GM23338 (cell line): Measurements from ENCODE around the gene ATP9B. TPM values are rescaled to one million over a fixed set of nuclear protein-coding genes. Genes with fewer than 3 reads are reported as not detected.

Experiments used
- ATAC-seq: fragments of 200-7000 bp; cut with Tn5 transposase; 3 replicates; pipeline ENCODE4 v1.9.1; 2020
- DNase-seq: peaks from one replicate; pipeline ENCODE4 v3.0.0-alpha.2; 2015; ENCODE audit warnings: low spot score
- H2AFZ ChIP-seq: fragments of 200-600 bp; sonication (generic); 2 replicates; pipeline ENCODE4 v1.8.0; 2016; ENCODE audit warnings: antibody characterized with exemption, mild to moderate bottlenecking, moderate library complexity
- H3F3A ChIP-seq: fragments of 200-600 bp; sonication (generic); replicated peaks from 2 replicates; pipeline ENCODE4 v1.8.0; 2017; ENCODE audit warnings: antibody characterized with exemption, mixed run types, low read depth
- H3K27ac ChIP-seq: fragments of 200-600 bp; sonication (generic); 2 replicates; pipeline ENCODE4 v1.6.1; 2016; ENCODE audit warnings: low read depth
- H3K27me3 ChIP-seq: fragments of 200-600 bp; sonication (generic); 2 replicates; pipeline ENCODE4 v1.8.0; 2016; ENCODE audit warnings: mild to moderate bottlenecking, mixed run types, moderate library complexity; ENCODE audit not compliant: insufficient read depth
- H3K36me3 ChIP-seq: fragments of 200-600 bp; sonication (generic); 2 replicates; pipeline ENCODE4 v1.8.0; 2016; ENCODE audit warnings: mild to moderate bottlenecking; ENCODE audit not compliant: insufficient read depth
- H3K4me1 ChIP-seq: fragments of 200-600 bp; sonication (generic); 2 replicates; pipeline ENCODE4 v1.8.0; 2016; ENCODE audit warnings: mild to moderate bottlenecking, moderate library complexity; ENCODE audit not compliant: insufficient read depth
- H3K4me2 ChIP-seq: fragments of 200-600 bp; sonication (generic); 2 replicates; pipeline ENCODE4 v1.7.1; 2017; ENCODE audit warnings: mixed run types
- H3K4me3 ChIP-seq: fragments of 200-600 bp; sonication (generic); 2 replicates; pipeline ENCODE4 v1.6.1; 2016; ENCODE audit warnings: mixed run types
- H3K79me2 ChIP-seq: fragments of 200-600 bp; sonication (generic); replicated peaks from 2 replicates; pipeline ENCODE4 v1.8.0; 2017; ENCODE audit warnings: mild to moderate bottlenecking; ENCODE audit not compliant: insufficient read depth
- H3K9me2 ChIP-seq: fragments of 200-600 bp; sonication (generic); 2 replicates; pipeline ENCODE4 v1.8.0; 2017; ENCODE audit not compliant: insufficient read depth
- H4K20me1 ChIP-seq: fragments of 200-600 bp; sonication (generic); replicated peaks from 2 replicates; pipeline ENCODE4 v1.8.0; 2017; ENCODE audit warnings: mild to moderate bottlenecking; ENCODE audit not compliant: insufficient read depth
- H3K27ac Mint-ChIP-seq: 2 replicates; pipeline ENCODE4 v1.8.0; 2020; ENCODE audit warnings: inconsistent platforms, mild to moderate bottlenecking, moderate library complexity, mixed read lengths
- H3K27me3 Mint-ChIP-seq: 3 replicates; pipeline ENCODE4 v1.8.0; 2022; ENCODE audit warnings: low read depth, mild to moderate bottlenecking, moderate library complexity, mixed read lengths, inconsistent platforms; ENCODE audit not compliant: insufficient read depth, poor library complexity
- H3K36me3 Mint-ChIP-seq: 3 replicates; pipeline ENCODE4 v1.8.0; 2021; ENCODE audit warnings: low read depth, mild to moderate bottlenecking, inconsistent platforms, moderate library complexity, mixed read lengths
- H3K4me1 Mint-ChIP-seq: 3 replicates; pipeline ENCODE4 v1.8.0; 2020; ENCODE audit warnings: mild to moderate bottlenecking, inconsistent platforms, mixed read lengths
- H3K4me3 Mint-ChIP-seq: 3 replicates; pipeline ENCODE4 v1.8.0; 2021; ENCODE audit warnings: moderate library complexity, mild to moderate bottlenecking, inconsistent platforms, mixed read lengths
- H3K9me3 Mint-ChIP-seq: 3 replicates; pipeline ENCODE4 v1.8.0; 2020; ENCODE audit warnings: moderate library complexity, mild to moderate bottlenecking, inconsistent platforms, mixed read lengths
- CREB1 ChIP-seq: fragments of 250-450 bp; sonication (Bioruptor Pico); IDR thresholded peaks from 2 replicates; pipeline ENCODE4 v1.5.0; 2020; ENCODE audit warnings: low read depth, mild to moderate bottlenecking, moderate library complexity
- EZH2 ChIP-seq: fragments of 200-600 bp; sonication (generic); IDR thresholded peaks from one replicate; pipeline ENCODE4 v1.8.0; 2017; ENCODE audit warnings: antibody characterized with exemption, mild to moderate bottlenecking, low read depth; ENCODE audit not compliant: unreplicated experiment
- NANOG ChIP-seq: IDR thresholded peaks from 2 replicates; pipeline ENCODE4 v1.6.1; 2016; ENCODE audit warnings: antibody characterized with exemption, borderline replicate concordance
- REST ChIP-seq: IDR thresholded peaks from one replicate; pipeline ENCODE4 v1.6.1; 2018; ENCODE audit warnings: antibody characterized with exemption; ENCODE audit not compliant: unreplicated experiment
- STAT1 ChIP-seq: IDR thresholded peaks from one replicate; pipeline ENCODE4 v1.6.1; 2016; ENCODE audit warnings: antibody characterized with exemption; ENCODE audit not compliant: unreplicated experiment
- ZNF114 ChIP-seq: fragments of 250-450 bp; sonication (Bioruptor Pico); IDR thresholded peaks from 2 replicates; pipeline ENCODE4 v1.5.0; 2020; ENCODE audit warnings: mild to moderate bottlenecking, moderate library complexity
- ZNF331 ChIP-seq: fragments of 250-450 bp; sonication (Bioruptor Pico); IDR thresholded peaks from 2 replicates; pipeline ENCODE4 v1.5.0; 2020; ENCODE audit warnings: low read depth, mild to moderate bottlenecking, moderate library complexity
- ZNF462 ChIP-seq: fragments of 250-450 bp; sonication (Bioruptor Pico); IDR thresholded peaks from 2 replicates; pipeline ENCODE4 v1.5.0; 2020; ENCODE audit warnings: mild to moderate bottlenecking, moderate library complexity
- polyA plus RNA-seq: library from polyadenylated mRNA; unstranded; fragments of >200 nt; fragmentation: Nextera tagmentation; extraction: Ambion mirVana; gene quantifications from 2 replicates; pipeline ENCODE4 v1.2.1, GENCODE V29; 2016
- total RNA-seq: library from RNA; depleted of rRNA; stranded (reverse); fragments of >200 nt; shearing (Covaris generic); gene quantifications from 2 replicates; pipeline ENCODE4 v1.2.3, GENCODE V29; 2014
- TF ChIP-seq, protein P1 (sequence below), 2 experiments: fragments of 200-600 bp in 1 of 2; sonication (generic) in 1 of 2; conservative IDR thresholded peaks; 2 replicates each; pipeline versions ENCODE4 v1.5.1 to v1.6.1; 2016 to 2017; ENCODE audit warnings: antibody characterized with exemption in 2 of 2, low read depth in 2 of 2, mild to moderate bottlenecking in 2 of 2, moderate library complexity in 1 of 2
- TF ChIP-seq, protein P2 (sequence below): IDR thresholded peaks from 2 replicates; pipeline ENCODE4 v1.6.1; 2016; ENCODE audit warnings: antibody characterized with exemption

Gene ATP9B
- total and polyA plus RNA-seq, 2 experiments from 2014 or later, result 14.2 to 25.6 TPM

DNA sequence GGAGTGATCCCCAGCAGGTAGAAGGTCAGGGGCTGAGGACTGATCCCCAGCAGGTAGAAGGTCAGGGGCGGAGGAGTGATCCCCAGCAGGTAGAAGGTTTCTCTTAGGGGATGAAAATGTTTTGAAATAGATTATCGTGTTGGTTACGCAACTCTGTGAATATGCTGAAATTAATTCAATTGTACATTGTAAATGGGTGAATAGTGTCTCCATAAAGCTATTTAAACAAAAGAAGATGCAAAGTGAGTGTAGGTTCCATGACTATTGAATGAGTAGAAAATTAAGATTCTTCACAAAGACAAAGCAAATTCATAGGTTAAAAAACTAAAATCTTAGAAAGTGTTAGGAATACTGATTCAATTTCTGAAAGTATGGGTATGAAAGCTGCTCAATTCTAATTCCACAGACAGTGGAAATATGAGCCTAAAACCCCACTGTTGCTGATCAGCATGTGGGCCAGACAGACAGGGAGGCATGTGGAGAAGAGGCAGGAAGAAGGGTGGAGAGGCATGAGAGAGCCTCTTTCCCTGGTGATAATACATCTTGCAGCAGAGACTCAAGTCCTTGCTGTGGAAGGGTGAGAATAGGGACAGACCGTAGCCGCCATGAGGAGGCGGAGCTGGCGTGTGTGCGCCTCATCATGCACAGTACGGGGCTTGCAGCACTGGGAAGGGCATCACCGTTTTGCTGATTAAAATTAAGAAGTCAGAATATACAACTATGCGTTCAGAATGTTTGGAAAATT lies 240.6 kb downstream of the ATP9B start:
- Histone ChIP-seq H3K9me2 (no peaks in the 10 kb centered on the region), H3F3A (no peaks in the 10 kb centered on the region), H4K20me1 (no peaks in the 10 kb centered on the region; the same call in none of the 2 replicates), H2AFZ (no peak overlapping the region), H3K4me2 (no peak overlapping the region), H3K27ac (no peak overlapping the region), H3K79me2 (no peaks in the 10 kb centered on the region), H3K4me1 (no peaks in the 10 kb centered on the region), H3K27me3 (no peaks in the 10 kb centered on the region), H3K4me3 (no peak overlapping the region), H3K36me3 (peaks cover 3% of the 10 kb centered on the region; the same call in 1 of the 2 replicates)
- Mint-ChIP-seq H3K4me3 (no peak overlapping the region), H3K27me3 (peaks cover 7% of the 10 kb centered on the region), H3K4me1 (no peaks in the 10 kb centered on the region), H3K36me3 (peaks cover 13% of the 10 kb centered on the region), H3K27ac (no peak overlapping the region), H3K9me3 (no peaks in the 10 kb centered on the region)
- ATAC-seq (no peak), DNase-seq (no peak)
- no peak for TF ChIP-seq CREB1 (CRISPR knock-in tag)
- TF ChIP-seq STAT1, result no peak
- no peak for TF ChIP-seq ZNF462 (CRISPR knock-in tag)
- TF ChIP-seq, protein P1, sequence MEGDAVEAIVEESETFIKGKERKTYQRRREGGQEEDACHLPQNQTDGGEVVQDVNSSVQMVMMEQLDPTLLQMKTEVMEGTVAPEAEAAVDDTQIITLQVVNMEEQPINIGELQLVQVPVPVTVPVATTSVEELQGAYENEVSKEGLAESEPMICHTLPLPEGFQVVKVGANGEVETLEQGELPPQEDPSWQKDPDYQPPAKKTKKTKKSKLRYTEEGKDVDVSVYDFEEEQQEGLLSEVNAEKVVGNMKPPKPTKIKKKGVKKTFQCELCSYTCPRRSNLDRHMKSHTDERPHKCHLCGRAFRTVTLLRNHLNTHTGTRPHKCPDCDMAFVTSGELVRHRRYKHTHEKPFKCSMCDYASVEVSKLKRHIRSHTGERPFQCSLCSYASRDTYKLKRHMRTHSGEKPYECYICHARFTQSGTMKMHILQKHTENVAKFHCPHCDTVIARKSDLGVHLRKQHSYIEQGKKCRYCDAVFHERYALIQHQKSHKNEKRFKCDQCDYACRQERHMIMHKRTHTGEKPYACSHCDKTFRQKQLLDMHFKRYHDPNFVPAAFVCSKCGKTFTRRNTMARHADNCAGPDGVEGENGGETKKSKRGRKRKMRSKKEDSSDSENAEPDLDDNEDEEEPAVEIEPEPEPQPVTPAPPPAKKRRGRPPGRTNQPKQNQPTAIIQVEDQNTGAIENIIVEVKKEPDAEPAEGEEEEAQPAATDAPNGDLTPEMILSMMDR (conservative IDR thresholded peaks at IDR 0.05; ENCODE audit: low read depth in 2 of 2), result no peak
- no peak for TF ChIP-seq EZH2
- TF ChIP-seq ZNF114 (CRISPR knock-in tag), result no peak
- no peak for TF ChIP-seq REST
- TF ChIP-seq, protein P2, sequence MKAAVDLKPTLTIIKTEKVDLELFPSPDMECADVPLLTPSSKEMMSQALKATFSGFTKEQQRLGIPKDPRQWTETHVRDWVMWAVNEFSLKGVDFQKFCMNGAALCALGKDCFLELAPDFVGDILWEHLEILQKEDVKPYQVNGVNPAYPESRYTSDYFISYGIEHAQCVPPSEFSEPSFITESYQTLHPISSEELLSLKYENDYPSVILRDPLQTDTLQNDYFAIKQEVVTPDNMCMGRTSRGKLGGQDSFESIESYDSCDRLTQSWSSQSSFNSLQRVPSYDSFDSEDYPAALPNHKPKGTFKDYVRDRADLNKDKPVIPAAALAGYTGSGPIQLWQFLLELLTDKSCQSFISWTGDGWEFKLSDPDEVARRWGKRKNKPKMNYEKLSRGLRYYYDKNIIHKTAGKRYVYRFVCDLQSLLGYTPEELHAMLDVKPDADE, result no peak
- TF ChIP-seq NANOG, result no peak
- no peak for TF ChIP-seq ZNF331 (CRISPR knock-in tag)
